NCI-H128 (cell line): ENCODE results near the gene ZFAND6.
"Not testable (repeated sequence)": the region's sequence is repeated elsewhere in the genome, so short reads cannot be mapped to it uniquely, and the experiment has no call there.

ENCODE experiments used
- DNase-seq: peaks from one replicate; lab custom pipeline; 2025; ENCODE audit not compliant: unreplicated experiment; lab: John Stamatoyannopoulos, UW

Gene ZFAND6

GRCh38 chr15:80058851-80059785, at the start of gene ZFAND6:
Gene ZFAND6 (plus strand): TSS chr15:80059676. CDS start chr15:80120345, 60,669 bp downstream.
- DNase-seq: peak; percentile 87

GRCh38 chr15:80010131-80010673, 49.3 kb upstream of the ZFAND6 start:
- DNase-seq: no peak

GRCh38 chr15:80011041-80011523, 48.4 kb upstream of the ZFAND6 start:
- DNase-seq: not testable (repeated sequence)

- no peak for DNase-seq
Observed at GRCh38 chr15:80011596-80011995, 47.9 kb upstream of the ZFAND6 start.

- no peak for DNase-seq
Observed at GRCh38 chr15:80012060-80012726, 47.3 kb upstream of the ZFAND6 start.

GRCh38 chr15:80014186-80014585, 45.3 kb upstream of the ZFAND6 start:
- DNase-seq: not testable (repeated sequence)

GRCh38 chr15:80015156-80015555, 44.3 kb upstream of the ZFAND6 start:
- DNase-seq: no peak

GRCh38 chr15:80016506-80016905, 43.0 kb upstream of the ZFAND6 start:
- not testable (repeated sequence) for DNase-seq

GRCh38 chr15:80017139-80017538, 42.3 kb upstream of the ZFAND6 start:
- not testable (repeated sequence) for DNase-seq

- DNase-seq: no peak
Observed at GRCh38 chr15:80019168-80019745, 40.2 kb upstream of the ZFAND6 start.

- DNase-seq: not testable (repeated sequence)
Observed at GRCh38 chr15:80020149-80020548, 39.3 kb upstream of the ZFAND6 start.

- no peak for DNase-seq
Observed at GRCh38 chr15:80020731-80021130, 38.7 kb upstream of the ZFAND6 start.

GRCh38 chr15:80026310-80026709, 33.2 kb upstream of the ZFAND6 start:
- no peak for DNase-seq

GRCh38 chr15:80026754-80027153, 32.7 kb upstream of the ZFAND6 start:
- no peak for DNase-seq

- no peak for DNase-seq
Observed at GRCh38 chr15:80028937-80029336, 30.5 kb upstream of the ZFAND6 start.

- no peak for DNase-seq
Observed at GRCh38 chr15:80031841-80032240, 27.6 kb upstream of the ZFAND6 start.

GRCh38 chr15:80034629-80035028, 24.8 kb upstream of the ZFAND6 start:
- no peak for DNase-seq

GRCh38 chr15:80036071-80036470, 23.4 kb upstream of the ZFAND6 start:
- DNase-seq: no peak

GRCh38 chr15:80041494-80042253, 17.8 kb upstream of the ZFAND6 start:
- DNase-seq: no peak

GRCh38 chr15:80042568-80042967, 16.9 kb upstream of the ZFAND6 start:
- DNase-seq: no peak
